LNCAP (cell line): ENCODE results near the gene PARD3B.

Experiments
- TF ChIP-seq, protein P1 (sequence below): fragments of 450-650 bp; IDR thresholded peaks from 2 replicates; pipeline ENCODE4 v1.5.1; 2017; ENCODE audit warnings: mild to moderate bottlenecking

The PARD3B gene

GRCh38 chr2:205646680-205647079 is 1101.4 kb downstream of the PARD3B start:
- TF ChIP-seq, protein P1, sequence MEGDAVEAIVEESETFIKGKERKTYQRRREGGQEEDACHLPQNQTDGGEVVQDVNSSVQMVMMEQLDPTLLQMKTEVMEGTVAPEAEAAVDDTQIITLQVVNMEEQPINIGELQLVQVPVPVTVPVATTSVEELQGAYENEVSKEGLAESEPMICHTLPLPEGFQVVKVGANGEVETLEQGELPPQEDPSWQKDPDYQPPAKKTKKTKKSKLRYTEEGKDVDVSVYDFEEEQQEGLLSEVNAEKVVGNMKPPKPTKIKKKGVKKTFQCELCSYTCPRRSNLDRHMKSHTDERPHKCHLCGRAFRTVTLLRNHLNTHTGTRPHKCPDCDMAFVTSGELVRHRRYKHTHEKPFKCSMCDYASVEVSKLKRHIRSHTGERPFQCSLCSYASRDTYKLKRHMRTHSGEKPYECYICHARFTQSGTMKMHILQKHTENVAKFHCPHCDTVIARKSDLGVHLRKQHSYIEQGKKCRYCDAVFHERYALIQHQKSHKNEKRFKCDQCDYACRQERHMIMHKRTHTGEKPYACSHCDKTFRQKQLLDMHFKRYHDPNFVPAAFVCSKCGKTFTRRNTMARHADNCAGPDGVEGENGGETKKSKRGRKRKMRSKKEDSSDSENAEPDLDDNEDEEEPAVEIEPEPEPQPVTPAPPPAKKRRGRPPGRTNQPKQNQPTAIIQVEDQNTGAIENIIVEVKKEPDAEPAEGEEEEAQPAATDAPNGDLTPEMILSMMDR = no peak

GRCh38 chr2:205650450-205650849 is 1105.2 kb downstream of the PARD3B start:
- TF ChIP-seq, protein P1 = no peak

- TF ChIP-seq, protein P1 = no peak
Observed at GRCh38 chr2:205650931-205651330, 1105.7 kb downstream of the PARD3B start.

- TF ChIP-seq, protein P1 = no peak
Observed at GRCh38 chr2:205651719-205652118, 1106.4 kb downstream of the PARD3B start.

GRCh38 chr2:205654878-205655605 is 1109.8 kb downstream of the PARD3B start:
- TF ChIP-seq, protein P1 = no peak

GRCh38 chr2:205655779-205656456 is 1110.6 kb downstream of the PARD3B start:
- TF ChIP-seq, protein P1 = no peak

- TF ChIP-seq, protein P1 = no peak
Observed at GRCh38 chr2:205656461-205656860, 1111.2 kb downstream of the PARD3B start.
